WTC11 (cell line): ENCODE results near the gene LYPD6B.

Experiments used
- AFF4 ChIP-seq: sonication (generic); formaldehyde crosslinking; IDR thresholded peaks from 2 replicates; pipeline ENCODE4 v1.8.1; 2023; ENCODE audit warnings: mild to moderate bottlenecking, missing genetic modification reagents, borderline replicate concordance
- ARID4B ChIP-seq: sonication (generic); formaldehyde crosslinking; IDR thresholded peaks from 2 replicates; pipeline ENCODE4 v1.8.0; 2023; ENCODE audit warnings: missing genetic modification reagents, mild to moderate bottlenecking, borderline replicate concordance
- CREM ChIP-seq: sonication (generic); formaldehyde crosslinking; IDR thresholded peaks from 2 replicates; pipeline ENCODE4 v1.8.1; 2022; ENCODE audit warnings: mild to moderate bottlenecking, missing genetic modification reagents, moderate library complexity
- CTCF ChIP-seq: fragments of 200-600 bp; IDR thresholded peaks from 2 replicates; pipeline ENCODE4 v1.8.0; 2022; ENCODE audit warnings: antibody characterized with exemption
- ETV6 ChIP-seq: sonication (generic); formaldehyde crosslinking; IDR thresholded peaks from 2 replicates; pipeline ENCODE4 v1.8.1; 2022; ENCODE audit warnings: mild to moderate bottlenecking, missing genetic modification reagents
- IRF1 ChIP-seq: sonication (generic); formaldehyde crosslinking; IDR thresholded peaks from 2 replicates; pipeline ENCODE4 v1.8.0; 2023; ENCODE audit warnings: missing genetic modification reagents
- PRRX2 ChIP-seq: fragments of 250-450 bp; sonication (Bioruptor Pico); IDR thresholded peaks from 2 replicates; pipeline ENCODE4 v1.8.0; 2021; ENCODE audit warnings: mild to moderate bottlenecking
- ZNF263 ChIP-seq: sonication (generic); formaldehyde crosslinking; IDR thresholded peaks from 2 replicates; pipeline ENCODE4 v1.8.1; 2022; ENCODE audit warnings: low read depth, mild to moderate bottlenecking, moderate library complexity, missing genetic modification reagents
- ZNF396 ChIP-seq: fragments of 250-450 bp; sonication (Bioruptor Pico); IDR thresholded peaks from 2 replicates; pipeline ENCODE4 v1.8.0; 2021; ENCODE audit warnings: mild to moderate bottlenecking, moderate library complexity, borderline replicate concordance

- TF ChIP-seq CREM, result no peak
- TF ChIP-seq CTCF, result no peak
- no peak for TF ChIP-seq ETV6 (CRISPR knock-in tag)
- no peak for TF ChIP-seq ZNF263 (CRISPR knock-in tag)
- no peak for TF ChIP-seq PRRX2 (CRISPR knock-in tag)
- no peak for TF ChIP-seq ARID4B (CRISPR knock-in tag)
- no peak for TF ChIP-seq AFF4 (CRISPR knock-in tag)
- TF ChIP-seq IRF1, result no peak
- no peak for TF ChIP-seq ZNF396 (CRISPR knock-in tag)
Measured at GRCh38 chr2:149226790-149227189, 188.3 kb downstream of the LYPD6B start.
